Measurements from ENCODE around the gene DTYMK. TPM values are rescaled to one million over a fixed set of nuclear protein-coding genes. Genes with fewer than 3 reads are reported as not detected.

Gene DTYMK
- total and polyA plus RNA-seq, 10 of the 15 experiments (the other 5 are each of a cell fraction or from before 2014, with no cell fraction given): 7.0 to 220 (median 59.3) TPM

DNA sequence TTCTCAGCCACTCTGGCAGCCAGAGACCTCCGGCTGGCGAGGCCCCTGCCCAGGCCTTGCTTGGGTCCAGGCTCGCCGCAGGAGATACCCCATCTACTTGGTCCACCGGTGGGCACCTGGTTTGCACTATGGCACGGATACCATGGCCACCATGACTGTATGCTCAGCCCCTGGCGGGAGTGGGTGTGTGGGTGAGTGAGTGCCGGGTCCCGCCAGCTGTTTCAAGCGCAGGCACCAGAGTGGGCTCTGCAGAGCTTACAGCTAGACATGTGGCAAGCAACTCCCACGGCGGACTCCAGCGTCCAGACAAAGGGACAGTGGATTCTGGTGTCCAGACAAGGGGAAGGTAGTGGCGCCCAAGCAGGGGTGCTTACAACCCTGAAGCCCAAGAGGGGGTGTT, 47.7 kb downstream of the DTYMK start:
- no TSS peak for BruUV-seq (replicated peaks)
- TF ChIP-seq SP1 (IDR thresholded peaks at IDR 0.05; ENCODE audit: low read depth, low read length) (no peak), ESRRA (IDR thresholded peaks at IDR 0.05; ENCODE audit: low read length) (no peak), NR2C2 (IDR thresholded peaks at IDR 0.05; ENCODE audit: borderline replicate concordance, control insufficient read depth, insufficient read length, low read depth) (no peak), TCF12 (IDR thresholded peaks at IDR 0.05; ENCODE audit: low read depth, low read length) (no peak), SMAD1 (IDR thresholded peaks at IDR 0.05; ENCODE audit: low read depth, partially characterized antibody) (no peak), TARDBP (IDR thresholded peaks at IDR 0.05; ENCODE audit: borderline replicate concordance) (no peak), NRF1 (conservative IDR thresholded peaks at IDR 0.05; ENCODE audit: low read depth, low read length) (no peak), RAD51 (IDR thresholded peaks at IDR 0.05) (no peak), KDM1A (IDR thresholded peaks at IDR 0.05; ENCODE audit: borderline replicate concordance) (no peak)
- Histone ChIP-seq H3K27me3 (replicated peaks in 1 of 2; ENCODE audit: control insufficient read depth in 2 of 2, insufficient read depth in 2 of 2, low read length in 1 of 2) (no peaks in the 10 kb centered on the region), H3K4me2 (ENCODE audit: control insufficient read depth, insufficient read depth) (peak overlapping the region; percentile 61), H3K9ac (ENCODE audit: control insufficient read depth, insufficient read depth, low read length) (0 out of 2 replicates have a peak overlapping the region, but pooled peaks have one; percentile 21), H3K9me3 (replicated peaks; ENCODE audit: control insufficient read depth, insufficient read depth, low read length) (no peaks in the 10 kb centered on the region; the same call in 1 of the 3 replicates), H4K20me1 (ENCODE audit: control insufficient read depth, insufficient read depth) (no peaks in the 10 kb centered on the region), H3K27ac (ENCODE audit: control insufficient read depth, insufficient read depth) (no peak overlapping the region), H3K79me2 (ENCODE audit: control insufficient read depth, insufficient read depth, low read length) (peaks cover 74% of the 10 kb centered on the region), H2AFZ (ENCODE audit: control insufficient read depth, low read depth, low read length) (no peak overlapping the region), H3K4me1 (ENCODE audit: control insufficient read depth, insufficient read depth, low read length) (peaks cover 11% of the 10 kb centered on the region), H3K4me3 (peak overlapping the region; percentile 23; the same call in 1 of the 2 replicates), H3K36me3 (ENCODE audit: control insufficient read depth in 2 of 2, insufficient read depth in 2 of 2, low read length in 1 of 2) (peaks cover 0 to 3% of the 10 kb centered on the region in 2 experiments; a peak in 1 of 4 replicates)
- CTCF ChIA-PET: interaction anchor here (0.8 kb wide), 1 partner anchor 21 kb away, joined by 4 read pairs; no protein-coding TSS in a partner anchor
- no peak for DNase-seq (ENCODE audit: low read depth, low spot score)
- RAD21 ChIA-PET (ENCODE audit: unreplicated experiment): no interaction called here
- ATAC-seq: no peak
- WGBS (ENCODE audit: insufficient coverage, insufficient replicate concordance, low lambda C conversion rate, missing lambda C conversion rate): 91% methylated on average over 14 of the region's 14 CpGs
- POLR2A ChIA-PET: interaction anchor here (0.5 to 0.6 kb wide), 3 partner anchors 10 to 148 kb away, joined by 3 read pairs; no protein-coding TSS in a partner anchor
- FAIRE-seq: no peak
- SMC1A ChIA-PET (ENCODE audit: uncharacterized antibody, unreplicated experiment): interaction anchor here (1.0 kb wide), 1 partner anchor 10 kb away, joined by 4 read pairs; no protein-coding TSS in a partner anchor
- in situ Hi-C loops (cut with MboI) (no loop called here), intact Hi-C loops (cut with micrococcal nuclease; ENCODE audit: unreplicated experiment) (no loop called here)

Data from GM12878 (cell line).